DMS79 treated with DMSO at 0.1 percent for 48 hours (cell line): Measurements from ENCODE around the gene CCDC142.
A peak's percentile ranks its signal among the peaks of the same experiment; 100 is the strongest.

Source experiments
- DNase-seq: peaks from one replicate; lab custom pipeline; 2025; lab: John Stamatoyannopoulos, UW

The CCDC142 gene

DNA sequence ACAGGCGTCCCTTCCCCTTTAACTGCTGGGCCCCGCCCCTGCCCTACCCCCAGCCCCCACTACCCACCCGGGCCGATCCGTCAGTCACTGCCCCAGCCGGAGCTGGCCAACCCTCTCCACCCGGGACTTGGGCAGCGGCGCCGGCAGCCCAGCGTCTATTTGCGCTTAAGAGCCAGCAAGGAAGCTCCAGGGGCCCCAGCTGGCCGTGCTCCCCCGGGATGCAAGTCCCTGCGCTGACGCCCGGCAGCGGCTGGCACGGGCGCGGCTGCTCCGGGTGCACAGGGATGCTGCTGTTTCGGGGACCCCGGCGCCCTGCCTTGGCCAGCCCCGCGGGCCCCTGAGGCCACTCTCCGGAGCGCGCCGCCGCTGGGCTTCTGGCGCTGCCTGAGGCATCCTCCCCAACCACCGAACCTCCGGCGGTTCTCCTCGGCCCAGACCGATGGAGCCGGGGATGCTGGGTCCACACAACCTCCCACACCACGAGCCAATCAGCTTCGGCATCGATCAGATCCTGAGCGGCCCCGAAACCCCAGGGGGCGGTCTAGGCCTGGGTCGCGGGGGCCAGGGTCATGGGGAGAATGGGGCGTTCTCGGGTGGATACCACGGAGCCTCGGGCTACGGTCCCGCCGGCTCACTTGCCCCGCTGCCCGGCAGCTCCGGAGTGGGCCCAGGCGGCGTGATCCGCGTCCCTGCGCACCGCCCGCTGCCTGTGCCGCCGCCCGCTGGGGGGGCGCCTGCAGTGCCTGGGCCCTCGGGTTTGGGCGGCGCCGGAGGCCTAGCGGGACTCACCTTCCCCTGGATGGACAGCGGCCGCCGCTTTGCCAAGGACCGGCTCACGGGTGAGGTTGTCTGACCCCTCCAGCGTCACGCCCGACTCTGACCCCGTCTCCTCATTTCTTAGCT lies 31.8 kb upstream of the CCDC142 start, which contains the start of gene TLX2:
Gene TLX2 (plus strand): TSS at position 83 of the 903 bp plus-strand sequence. CDS start 357 bp downstream, at position 440.
- no peak for DNase-seq

DNA sequence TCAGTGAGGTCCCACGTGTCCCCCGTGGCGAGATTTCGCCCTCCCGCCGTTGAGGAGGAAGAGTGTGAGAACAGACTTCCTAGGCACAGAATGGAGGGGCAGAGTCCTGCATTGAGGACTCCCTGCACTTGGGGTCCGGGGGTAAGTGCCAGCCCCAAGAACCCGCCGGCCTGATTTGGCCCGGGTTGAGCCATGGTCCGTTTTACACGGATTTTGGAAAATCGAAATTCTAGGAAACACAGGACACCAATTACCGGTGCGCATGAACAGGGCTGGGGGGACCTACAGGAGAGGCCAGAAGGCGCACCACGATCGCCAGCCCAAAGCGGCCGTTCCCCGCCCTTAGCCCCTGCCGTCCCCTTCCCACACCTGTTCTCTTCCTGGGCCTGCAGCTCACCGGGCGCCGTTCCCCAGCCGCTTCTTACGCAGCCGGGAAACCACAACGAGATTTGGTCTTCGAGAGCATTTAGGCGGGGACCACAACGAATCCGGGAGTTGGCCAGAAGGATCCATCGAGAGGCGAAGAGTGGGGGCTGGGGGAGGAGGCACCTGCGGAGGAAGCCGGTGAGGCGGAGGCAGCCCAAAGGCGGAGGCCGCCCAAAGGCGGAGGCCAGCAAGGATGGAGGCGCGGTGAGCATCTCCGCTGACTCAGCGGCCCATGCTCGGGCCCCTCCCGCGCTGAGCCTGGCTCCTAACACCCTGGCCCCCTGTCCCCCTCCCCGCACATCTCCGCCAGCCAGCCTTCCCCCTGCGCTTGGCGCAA lies 31.0 kb upstream of the CCDC142 start:
- DNase-seq, result peak; percentile 32

GRCh38 chr2:74512744-74513604 lies 30.2 kb upstream of the CCDC142 start:
- DNase-seq, result no peak

GRCh38 chr2:74511104-74511989 lies 28.5 kb upstream of the CCDC142 start:
- DNase-seq, result no peak

DNA sequence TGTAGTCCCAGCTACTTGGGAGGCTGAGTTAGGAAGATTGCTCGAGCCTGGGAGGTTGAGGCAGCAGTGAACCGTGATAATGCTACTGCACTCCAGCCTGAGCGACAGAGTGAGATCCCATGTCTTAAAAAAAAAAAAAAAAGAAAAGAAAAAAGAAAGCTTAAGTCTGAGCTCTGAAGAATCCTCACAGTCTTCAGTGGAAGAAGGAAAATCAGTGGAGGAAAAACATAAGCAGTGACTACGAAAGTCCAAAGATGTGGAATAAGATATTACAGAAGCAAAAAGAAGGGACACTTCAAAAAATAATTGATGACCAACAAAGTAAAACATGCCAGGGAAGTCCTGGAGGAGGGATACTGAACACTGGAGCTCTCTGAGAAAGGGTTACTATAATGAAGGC lies 27.5 kb upstream of the CCDC142 start:
- no peak for DNase-seq

DNA sequence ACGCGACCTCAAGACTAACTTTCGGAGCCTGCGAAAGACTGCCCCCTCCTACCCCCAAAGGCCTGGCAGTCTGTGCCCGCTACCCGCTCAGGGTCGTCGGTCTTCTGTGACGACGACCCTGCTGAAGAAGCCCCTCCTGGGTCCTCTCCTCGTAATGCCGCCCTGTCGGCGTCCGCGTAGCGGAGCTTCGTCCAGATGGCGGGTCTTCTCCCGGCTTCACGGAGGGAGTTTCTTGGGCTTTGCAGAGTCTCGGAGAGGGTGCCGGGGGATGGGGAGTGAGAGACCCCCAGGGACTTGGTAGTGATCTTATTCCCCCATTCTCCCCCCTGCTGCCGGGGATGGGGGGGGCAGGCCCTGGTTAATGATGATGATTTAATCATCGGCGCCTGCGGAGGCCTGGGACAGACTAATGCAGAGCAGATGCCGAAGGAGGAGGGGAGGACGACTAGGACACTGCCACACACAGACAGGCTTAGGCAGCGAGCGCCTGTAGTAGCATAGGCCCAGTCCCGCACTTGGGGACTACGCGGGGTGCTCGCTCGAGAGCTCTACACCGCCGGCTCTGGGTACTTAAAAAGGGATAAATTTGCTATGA lies 25.2 kb upstream of the CCDC142 start:
- DNase-seq, result peak; percentile 25

- DNase-seq, result peak; percentile 97
Measured at GRCh38 chr2:74507145-74507925, 24.5 kb upstream of the CCDC142 start, which contains the start of gene PCGF1. Gene PCGF1, minus strand, starts transcription at chr2:74507695. Its CDS starts 27 bp downstream, at chr2:74507668.

DNA sequence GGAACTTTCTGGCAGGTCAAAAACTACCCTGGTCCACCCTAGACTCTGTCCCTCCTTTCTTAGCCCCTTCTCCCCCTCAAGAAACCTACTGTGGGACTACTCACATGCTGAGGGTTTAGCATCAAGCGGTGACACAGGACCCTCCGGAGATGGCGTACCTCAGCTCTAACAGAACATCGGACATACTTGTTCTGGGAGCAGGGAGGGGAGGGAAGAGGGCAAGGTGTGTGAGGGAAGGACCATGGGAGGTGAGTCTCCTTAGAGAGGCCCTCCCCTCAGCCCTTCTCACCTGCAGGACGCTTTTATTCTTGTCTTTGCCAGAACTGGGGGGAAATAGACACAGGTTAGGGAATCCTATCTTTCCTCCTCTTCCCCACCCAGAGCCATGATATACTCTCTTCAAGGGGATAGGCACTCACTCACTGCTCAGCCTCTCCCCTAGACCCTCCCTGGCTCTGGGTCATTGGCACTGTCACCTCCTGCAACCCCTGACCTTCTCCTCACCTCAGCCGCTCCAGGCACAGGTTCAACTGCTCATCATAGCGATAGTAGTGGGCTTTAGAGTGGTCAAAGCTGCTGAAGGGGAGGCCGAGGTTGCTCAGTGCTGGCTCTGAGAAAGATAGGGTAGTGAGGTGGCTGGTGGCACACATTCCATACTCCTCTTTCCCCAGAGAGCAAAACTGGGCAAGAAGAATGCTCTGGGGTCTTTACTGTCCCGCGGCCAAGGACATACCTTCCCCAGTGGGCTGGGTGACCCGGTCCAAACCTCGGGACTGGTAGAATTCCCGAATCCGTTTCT lies 22.8 kb upstream of the CCDC142 start:
- DNase-seq, result no peak

- no peak for DNase-seq
Measured at GRCh38 chr2:74504591-74504990, 21.8 kb upstream of the CCDC142 start.

DNA sequence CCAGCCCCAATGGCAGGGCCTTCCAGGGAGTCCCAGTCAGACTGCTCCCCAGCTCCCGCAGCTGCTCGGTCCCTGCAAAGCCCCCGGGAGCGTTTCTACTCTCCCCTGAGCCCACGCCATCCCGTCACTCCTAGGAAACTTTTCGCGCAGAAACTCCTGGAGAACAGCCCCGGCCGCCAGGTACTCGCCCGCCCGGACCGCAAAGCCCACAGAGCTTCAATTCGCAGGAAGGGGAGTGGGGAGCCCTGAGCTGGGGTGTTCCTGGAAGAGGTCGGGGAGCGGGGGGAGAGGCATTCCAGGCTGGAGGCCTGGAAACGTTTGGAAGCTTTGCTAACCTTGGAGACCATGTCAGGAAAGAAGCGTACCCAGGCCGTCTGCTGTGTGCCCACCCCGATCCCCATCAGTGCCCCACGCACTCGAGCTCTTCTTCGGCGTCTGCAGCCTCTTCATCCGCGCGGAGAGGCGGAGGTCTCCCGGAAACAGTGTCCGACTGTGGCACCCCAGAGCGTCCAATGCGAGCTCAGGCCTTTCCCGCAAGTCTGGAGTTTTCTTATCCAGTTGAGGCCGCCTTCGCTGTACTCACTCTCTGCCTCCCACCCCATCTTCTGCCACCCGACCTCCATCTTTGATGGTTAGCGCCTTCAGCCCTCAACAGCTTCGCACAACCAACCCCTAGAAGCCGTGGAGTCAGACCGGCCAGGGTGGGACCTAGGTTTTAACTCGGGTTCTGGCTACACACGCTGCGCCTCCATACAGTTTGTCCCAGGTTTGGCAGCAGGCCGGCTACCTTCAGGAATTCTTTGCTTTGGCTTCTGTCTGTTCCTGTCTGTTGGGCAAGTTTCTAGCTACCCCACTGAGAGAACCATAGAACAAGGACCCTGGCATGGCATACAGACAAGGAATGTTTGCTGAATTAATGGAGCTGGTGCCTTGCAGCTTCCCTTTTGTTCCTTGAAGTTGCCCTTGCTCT lies 21.0 kb upstream of the CCDC142 start:
- no peak for DNase-seq

- DNase-seq, result no peak
Measured at GRCh38 chr2:74502720-74503505, 20.1 kb upstream of the CCDC142 start.

GRCh38 chr2:74502147-74502719 lies 19.4 kb upstream of the CCDC142 start:
- no peak for DNase-seq

DNA sequence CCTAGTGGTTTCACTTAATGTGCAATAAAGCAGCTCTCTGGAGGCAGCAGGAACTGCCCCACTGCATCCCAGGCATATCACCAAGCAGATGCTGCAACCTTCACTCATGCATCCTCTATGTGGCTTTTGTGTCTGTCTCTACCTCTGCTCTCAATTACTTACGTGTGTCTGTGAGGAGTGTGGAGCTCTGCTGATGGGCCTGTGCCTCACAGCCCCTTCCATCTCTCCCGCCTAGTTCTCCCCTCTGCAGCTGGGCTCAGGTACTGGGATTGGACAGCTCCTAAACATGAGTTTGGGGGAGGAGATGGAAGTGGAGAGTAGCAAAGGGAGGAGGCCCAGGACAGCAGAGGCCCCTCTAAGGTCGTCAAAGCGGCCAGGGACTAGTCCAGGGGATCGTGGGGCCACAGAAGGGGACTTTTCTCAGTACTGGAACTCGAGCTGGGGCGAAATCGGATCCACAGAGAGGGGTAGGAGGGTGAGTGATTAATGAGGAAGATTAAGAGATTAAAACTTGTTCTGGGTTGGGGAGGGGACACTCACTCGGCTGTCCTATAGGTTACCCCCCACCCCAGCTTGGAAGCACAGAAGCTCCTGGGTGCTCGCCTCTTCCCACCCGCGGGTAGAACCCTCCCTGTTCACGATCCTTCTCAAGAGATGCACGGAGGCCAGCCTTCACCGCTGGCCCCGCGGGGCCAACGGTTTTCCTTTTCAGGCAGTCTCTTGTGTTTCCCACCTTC lies 18.7 kb upstream of the CCDC142 start:
- DNase-seq, result no peak

GRCh38 chr2:74500578-74500946 lies 17.8 kb upstream of the CCDC142 start:
- no peak for DNase-seq

DNA sequence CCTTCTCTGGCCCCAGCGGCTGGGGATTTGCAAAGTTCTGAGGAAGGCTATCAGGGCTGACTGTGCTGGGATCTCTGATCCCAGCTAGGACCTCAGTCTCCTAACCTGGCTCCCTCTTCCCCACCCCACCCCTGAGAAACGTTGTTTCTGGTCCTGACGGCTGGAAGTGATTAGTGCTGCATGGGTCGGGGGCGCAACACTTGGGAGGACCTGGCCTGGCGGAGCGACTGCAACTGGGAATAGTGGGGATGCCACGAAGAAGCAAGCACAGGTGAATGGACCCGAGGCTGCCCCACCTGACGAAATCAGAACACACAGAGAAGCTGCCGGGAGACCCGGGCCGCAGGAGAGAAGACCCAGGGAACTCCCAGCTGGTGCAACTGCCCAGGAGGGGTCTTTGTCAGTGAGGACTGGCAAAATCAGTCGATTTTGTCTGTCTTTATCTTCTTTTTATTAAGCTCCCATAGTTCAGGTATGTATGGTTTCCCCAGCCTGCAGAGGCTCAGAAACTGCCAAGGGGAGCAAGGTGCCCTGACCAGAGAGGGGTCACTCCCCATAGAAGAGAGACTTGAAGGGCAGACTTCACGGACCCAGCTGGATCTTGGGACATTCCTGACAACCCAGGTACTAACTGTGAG lies 17.3 kb upstream of the CCDC142 start:
- DNase-seq, result no peak
